ENCODE data around the gene MYF5.

Gene MYF5

GRCh38 chr12:80707830-80708258 lies 8.9 kb upstream of the MYF5 start:
- DNase-seq (ENCODE audit: low read depth) = no peak
- H3K4me3 ChIP-seq (replicated peaks; ENCODE audit: low read depth, low read length) = no peak overlapping the region

GRCh38 chr12:80708259-80708974 lies 8.3 kb upstream of the MYF5 start:
- peak; percentile 17 for DNase-seq (ENCODE audit: low read depth)
- peak overlapping the region; percentile 31 for H3K4me3 ChIP-seq (replicated peaks; ENCODE audit: low read depth, low read length)
- TF ChIP-seq CTCF (IDR thresholded peaks at IDR 0.05; ENCODE audit: low read length, missing control alignments) = no peak

More at GRCh38 chr12:80707830-80708258, 8.9 kb upstream of the MYF5 start:
- no peak for TF ChIP-seq CTCF (IDR thresholded peaks at IDR 0.05; ENCODE audit: low read length, missing control alignments)

GRCh38 chr12:80708975-80709328 lies 7.8 kb upstream of the MYF5 start:
- no peak for TF ChIP-seq CTCF (IDR thresholded peaks at IDR 0.05; ENCODE audit: low read length, missing control alignments)
- DNase-seq (ENCODE audit: low read depth) = peak; percentile 22
- H3K4me3 ChIP-seq (replicated peaks; ENCODE audit: low read depth, low read length) = peak overlapping the region; percentile 31

- TF ChIP-seq CTCF (IDR thresholded peaks at IDR 0.05; ENCODE audit: low read length, missing control alignments) = peak; percentile 45
- peak; percentile 20 for DNase-seq (ENCODE audit: low read depth)
- H3K4me3 ChIP-seq (replicated peaks; ENCODE audit: low read depth, low read length) = no peak overlapping the region
These were observed 6.6 kb upstream of the MYF5 start for GRCh38 chr12:80709811-80710726.

- H3K4me3 ChIP-seq (replicated peaks; ENCODE audit: low read depth, low read length) = no peak overlapping the region
- no peak for TF ChIP-seq CTCF (IDR thresholded peaks at IDR 0.05; ENCODE audit: low read length, missing control alignments)
- DNase-seq (ENCODE audit: low read depth) = no peak
These were observed 5.8 kb upstream of the MYF5 start for GRCh38 chr12:80710727-80711449.

- no peak for DNase-seq (ENCODE audit: low read depth)
- TF ChIP-seq CTCF (IDR thresholded peaks at IDR 0.05; ENCODE audit: low read length, missing control alignments) = no peak
- no peak overlapping the region for H3K4me3 ChIP-seq (replicated peaks; ENCODE audit: low read depth, low read length)
These were observed 4.8 kb upstream of the MYF5 start for GRCh38 chr12:80711866-80712265.

Data from fibroblast of pulmonary artery (primary cell).